ENCODE results near the gene RRP12.

RRP12 gene

DNA sequence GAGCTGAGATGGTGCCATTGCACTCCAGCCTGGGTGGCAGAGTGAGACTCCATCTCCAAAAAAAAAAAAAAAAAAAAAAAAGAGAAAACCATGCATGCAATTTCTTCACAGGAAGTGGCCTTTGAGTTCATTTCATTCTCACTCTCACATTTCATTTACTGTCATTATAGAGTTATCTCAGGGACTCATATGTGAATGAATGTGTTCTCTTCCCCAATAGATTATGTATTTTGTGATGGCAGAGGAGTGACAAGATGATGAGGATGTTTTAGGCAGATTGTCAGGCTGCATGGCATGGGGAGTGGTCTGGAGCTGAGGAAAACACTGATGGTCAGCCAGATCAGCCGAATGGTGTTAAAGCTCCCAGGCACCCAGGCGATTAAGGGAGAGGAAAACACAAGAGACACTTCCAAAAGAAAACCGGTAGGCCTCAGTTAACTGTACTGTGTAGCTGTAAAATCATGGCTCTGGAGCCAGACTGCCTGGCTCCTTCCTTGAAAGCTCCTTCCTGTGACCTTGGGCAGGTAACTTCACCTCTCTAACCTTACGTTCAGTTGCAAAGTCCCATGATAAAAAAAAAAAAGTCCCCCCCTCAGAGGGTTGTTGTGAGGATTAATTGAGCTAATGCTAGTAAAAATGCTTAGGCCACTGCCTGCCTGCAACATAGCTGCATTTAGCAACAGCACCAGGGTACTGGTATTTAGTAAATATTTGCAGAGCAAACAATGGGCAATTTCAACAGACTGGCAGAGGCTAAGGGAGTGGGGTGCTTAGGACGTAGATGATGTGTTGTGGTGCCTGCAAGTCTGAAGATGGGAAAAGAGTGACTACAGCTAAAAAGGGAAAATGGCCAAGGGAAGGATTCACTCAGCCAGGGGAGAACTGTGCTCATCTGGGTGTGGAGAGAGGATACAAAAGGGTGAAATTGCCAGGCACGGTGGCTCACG lies 73.5 kb downstream of the RRP12 start:
- H3K9ac ChIP-seq (ENCODE audit: insufficient read length, low read depth) = no peak overlapping the region
- H3K27me3 ChIP-seq (ENCODE audit: insufficient read depth, insufficient read length) = no peaks in the 10 kb centered on the region
- H3K9me3 ChIP-seq (ENCODE audit: insufficient read depth, low read length) = no peaks in the 10 kb centered on the region
- no peaks in the 10 kb centered on the region for H3K36me3 ChIP-seq (ENCODE audit: insufficient read depth, insufficient read length, low read length)
- H3K4me1 ChIP-seq (ENCODE audit: insufficient read depth, insufficient read length) = no peaks in the 10 kb centered on the region
- no peak overlapping the region for H3K4me3 ChIP-seq (ENCODE audit: insufficient read length, low read depth)
- DNase-seq (ENCODE audit: low read depth, low spot score) = no peak
- TF ChIP-seq ZNF274 (IDR thresholded peaks at IDR 0.05; ENCODE audit: low read depth, low read length) (no peak), YY1 (IDR thresholded peaks at IDR 0.05; ENCODE audit: insufficient read depth, insufficient read length) (no peak), SUZ12 (IDR thresholded peaks at IDR 0.05; ENCODE audit: extremely low read depth, insufficient read depth, insufficient read length) (no peak)

DNA sequence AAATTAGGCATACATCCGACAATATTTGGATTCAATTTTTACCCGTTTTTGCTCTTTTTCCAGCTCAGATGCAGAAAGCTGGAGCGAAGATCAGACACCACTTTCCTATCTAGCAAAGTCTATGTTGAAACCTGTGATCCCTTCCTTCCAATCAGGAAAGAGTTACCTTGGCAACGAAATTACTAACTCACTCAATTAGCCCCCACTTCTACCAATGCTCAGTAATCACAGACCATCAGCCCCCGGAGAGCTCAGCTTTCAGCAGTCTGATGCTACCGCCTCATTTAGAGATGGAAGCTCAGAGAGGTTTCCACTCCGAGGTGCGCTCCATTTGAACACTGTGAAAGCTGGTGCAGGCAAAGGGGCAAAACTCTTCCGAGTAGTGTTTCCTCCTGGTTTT lies 75.4 kb downstream of the RRP12 start:
- peaks cover 2% of the 10 kb centered on the region for H3K4me1 ChIP-seq (ENCODE audit: insufficient read depth, insufficient read length)
- TF ChIP-seq SUZ12 (IDR thresholded peaks at IDR 0.05; ENCODE audit: extremely low read depth, insufficient read depth, insufficient read length) (no peak), YY1 (IDR thresholded peaks at IDR 0.05; ENCODE audit: insufficient read depth, insufficient read length) (no peak), ZNF274 (IDR thresholded peaks at IDR 0.05; ENCODE audit: low read depth, low read length) (no peak)
- no peak for DNase-seq (ENCODE audit: low read depth, low spot score)
- H3K9me3 ChIP-seq (ENCODE audit: insufficient read depth, low read length) = no peaks in the 10 kb centered on the region
- H3K27me3 ChIP-seq (ENCODE audit: insufficient read depth, insufficient read length) = peaks cover 8% of the 10 kb centered on the region
- H3K4me3 ChIP-seq (ENCODE audit: insufficient read length, low read depth) = no peak overlapping the region
- no peaks in the 10 kb centered on the region for H3K36me3 ChIP-seq (ENCODE audit: insufficient read depth, insufficient read length, low read length)
- H3K9ac ChIP-seq (ENCODE audit: insufficient read length, low read depth) = no peak overlapping the region

DNA sequence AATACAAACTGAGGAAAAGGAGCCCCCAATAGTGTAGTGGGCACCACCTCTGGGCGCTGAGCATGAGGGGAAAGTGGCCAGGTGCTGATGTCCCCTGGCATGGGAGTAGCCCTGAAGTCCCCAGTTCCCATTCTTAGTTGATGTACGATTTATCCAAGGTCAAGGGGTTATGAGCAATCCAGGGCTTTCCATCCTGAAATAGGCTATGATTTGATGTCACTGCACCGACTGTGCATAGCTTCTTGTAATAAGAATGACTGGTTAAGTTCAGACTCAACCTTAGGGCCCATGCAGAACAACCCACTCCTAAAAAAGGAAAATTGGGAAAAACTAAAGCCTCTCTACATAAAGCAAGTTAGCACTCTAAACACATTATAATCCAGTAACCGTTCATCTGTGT lies 77.6 kb downstream of the RRP12 start:
- Histone ChIP-seq H3K4me3 (ENCODE audit: insufficient read length, low read depth) (no peak overlapping the region), H3K36me3 (ENCODE audit: insufficient read depth, insufficient read length, low read length) (no peaks in the 10 kb centered on the region), H3K27me3 (ENCODE audit: insufficient read depth, insufficient read length) (peaks cover 18% of the 10 kb centered on the region), H3K9ac (ENCODE audit: insufficient read length, low read depth) (no peak overlapping the region), H3K9me3 (ENCODE audit: insufficient read depth, low read length) (no peaks in the 10 kb centered on the region), H3K4me1 (ENCODE audit: insufficient read depth, insufficient read length) (peaks cover 5% of the 10 kb centered on the region)
- no peak for TF ChIP-seq SUZ12 (IDR thresholded peaks at IDR 0.05; ENCODE audit: extremely low read depth, insufficient read depth, insufficient read length)
- DNase-seq (ENCODE audit: low read depth, low spot score) = no peak

DNA sequence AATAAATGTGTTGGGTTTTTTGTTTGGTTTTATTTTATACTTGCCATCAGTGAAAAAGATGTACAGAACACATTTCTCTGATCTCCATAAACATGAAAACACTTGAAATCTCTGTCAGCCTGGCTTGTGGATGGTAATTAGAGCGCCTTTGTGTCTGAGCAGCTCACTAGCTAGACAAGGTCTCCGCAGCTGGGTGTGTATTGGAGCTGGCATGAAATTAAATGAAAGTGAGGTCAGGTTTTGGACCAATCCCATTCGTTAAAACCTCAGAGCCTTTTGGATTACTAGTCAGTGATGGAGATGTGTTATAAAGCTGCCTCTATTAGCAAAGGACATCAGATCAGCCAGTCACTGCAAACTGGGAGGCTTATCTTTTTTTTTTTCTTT lies 79.3 kb downstream of the RRP12 start:
- Histone ChIP-seq H3K9me3 (ENCODE audit: insufficient read depth, low read length) (no peaks in the 10 kb centered on the region), H3K4me3 (ENCODE audit: insufficient read length, low read depth) (no peak overlapping the region), H3K4me1 (ENCODE audit: insufficient read depth, insufficient read length) (peaks cover 5% of the 10 kb centered on the region), H3K36me3 (ENCODE audit: insufficient read depth, insufficient read length, low read length) (no peaks in the 10 kb centered on the region), H3K9ac (ENCODE audit: insufficient read length, low read depth) (no peak overlapping the region), H3K27me3 (ENCODE audit: insufficient read depth, insufficient read length) (peaks cover 24% of the 10 kb centered on the region)
- no peak for DNase-seq (ENCODE audit: low read depth, low spot score)
- TF ChIP-seq YY1 (IDR thresholded peaks at IDR 0.05; ENCODE audit: insufficient read depth, insufficient read length) (no peak), SUZ12 (IDR thresholded peaks at IDR 0.05; ENCODE audit: extremely low read depth, insufficient read depth, insufficient read length) (no peak), ZNF274 (IDR thresholded peaks at IDR 0.05; ENCODE audit: low read depth, low read length) (no peak)

DNA sequence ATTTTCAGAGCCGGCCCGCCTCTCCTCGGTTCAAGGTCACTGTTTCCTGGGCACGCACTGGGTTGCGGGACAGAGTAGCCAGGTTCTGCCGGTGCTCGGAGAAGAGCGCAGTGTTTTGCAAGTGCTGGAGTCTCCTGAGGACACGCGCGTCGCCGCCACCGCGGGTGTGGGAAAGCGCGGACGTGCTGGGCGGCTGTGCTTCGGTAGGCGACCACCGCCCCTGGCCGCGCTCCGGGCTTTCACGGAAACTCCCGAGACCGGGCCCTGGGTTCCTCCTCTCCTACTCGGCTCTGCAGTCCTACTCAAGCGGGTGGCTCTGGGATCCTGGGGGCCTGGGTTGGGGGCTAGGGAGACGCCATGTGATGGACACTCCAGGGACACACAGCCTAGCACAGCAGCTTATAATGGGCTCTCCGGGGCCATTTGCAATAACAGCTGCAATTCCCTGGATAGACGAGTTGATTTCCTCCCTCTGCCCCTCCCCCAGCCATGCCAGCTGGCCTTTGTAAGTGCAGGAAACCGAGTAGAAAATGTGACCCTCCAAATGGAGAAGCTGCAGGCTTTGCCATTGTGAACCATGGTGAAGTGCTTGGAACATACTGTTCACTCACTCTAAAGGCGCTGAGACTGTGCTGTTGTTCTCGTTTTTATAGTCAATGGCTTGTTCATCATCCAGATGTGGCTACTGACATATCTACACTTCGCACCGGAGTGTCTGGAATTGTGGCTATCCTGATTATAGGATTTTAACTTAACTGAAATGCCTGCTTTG lies 79.9 kb downstream of the RRP12 start:
- Histone ChIP-seq H3K36me3 (ENCODE audit: insufficient read depth, insufficient read length, low read length) (no peaks in the 10 kb centered on the region), H3K9me3 (ENCODE audit: insufficient read depth, low read length) (no peaks in the 10 kb centered on the region), H3K27me3 (ENCODE audit: insufficient read depth, insufficient read length) (peaks cover 24% of the 10 kb centered on the region), H3K4me3 (ENCODE audit: insufficient read length, low read depth) (no peak overlapping the region), H3K9ac (ENCODE audit: insufficient read length, low read depth) (no peak overlapping the region), H3K4me1 (ENCODE audit: insufficient read depth, insufficient read length) (peaks cover 5% of the 10 kb centered on the region)
- no peak for DNase-seq (ENCODE audit: low read depth, low spot score)
- TF ChIP-seq YY1 (IDR thresholded peaks at IDR 0.05; ENCODE audit: insufficient read depth, insufficient read length) (no peak), ZNF274 (IDR thresholded peaks at IDR 0.05; ENCODE audit: low read depth, low read length) (no peak), SUZ12 (IDR thresholded peaks at IDR 0.05; ENCODE audit: extremely low read depth, insufficient read depth, insufficient read length) (no peak)

DNA sequence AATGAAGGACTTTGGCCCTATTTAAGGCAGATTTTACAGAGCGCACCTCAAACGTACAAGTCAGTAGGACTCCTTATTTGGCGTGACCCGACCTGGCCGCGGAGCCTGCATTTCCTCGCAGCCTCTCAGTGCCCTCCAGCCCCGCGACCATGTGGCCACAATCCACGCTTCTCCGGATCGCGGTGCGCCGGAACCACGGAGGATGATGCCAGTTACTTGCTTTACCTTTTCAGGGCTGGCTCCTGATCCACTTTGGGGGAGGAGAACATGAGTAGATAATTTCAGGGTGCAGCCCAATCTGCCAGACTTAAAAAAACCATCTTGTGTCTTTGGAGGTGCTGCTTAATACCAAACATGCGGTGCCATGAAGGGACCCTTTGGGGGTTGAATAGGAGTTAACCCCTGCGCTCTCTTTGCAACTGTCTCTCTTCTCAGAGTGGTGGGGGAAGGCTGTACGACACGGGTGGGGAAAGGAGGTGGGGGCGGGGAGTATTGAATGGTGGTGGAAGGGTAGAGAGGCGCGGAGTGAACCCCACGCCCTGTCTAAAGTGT lies 80.6 kb downstream of the RRP12 start:
- peaks cover 29% of the 10 kb centered on the region for H3K27me3 ChIP-seq (ENCODE audit: insufficient read depth, insufficient read length)
- DNase-seq (ENCODE audit: low read depth, low spot score) = no peak
- H3K9me3 ChIP-seq (ENCODE audit: insufficient read depth, low read length) = no peaks in the 10 kb centered on the region
- peaks cover 5% of the 10 kb centered on the region for H3K4me1 ChIP-seq (ENCODE audit: insufficient read depth, insufficient read length)
- H3K36me3 ChIP-seq (ENCODE audit: insufficient read depth, insufficient read length, low read length) = no peaks in the 10 kb centered on the region
- H3K4me3 ChIP-seq (ENCODE audit: insufficient read length, low read depth) = peak overlapping the region; percentile 57
- peak overlapping the region; percentile 88 for H3K9ac ChIP-seq (ENCODE audit: insufficient read length, low read depth)
- no peak for TF ChIP-seq YY1 (IDR thresholded peaks at IDR 0.05; ENCODE audit: insufficient read depth, insufficient read length)
- no peak for TF ChIP-seq SUZ12 (IDR thresholded peaks at IDR 0.05; ENCODE audit: extremely low read depth, insufficient read depth, insufficient read length)
- no peak for TF ChIP-seq ZNF274 (IDR thresholded peaks at IDR 0.05; ENCODE audit: low read depth, low read length)

Measured in NT2/D1 (cell line).